OCI-LY3 (cell line): ENCODE data around the gene ABTB2.

Source experiments
- H2AFZ ChIP-seq: fragments of 200-600, 300-600 bp; shearing (Covaris generic); 2 replicates; pipeline ENCODE4 v1.6.0; 2014; ENCODE audit warnings: antibody characterized with exemption, low read depth, low read length
- H3K27ac ChIP-seq: fragments of 200-600, 300-600 bp; sonication (generic); 2 replicates; pipeline ENCODE4 v1.5.1; 2014; ENCODE audit warnings: mild to moderate bottlenecking, low read length, moderate library complexity, mixed read lengths
- H3K27me3 ChIP-seq: fragments of 200-600, 300-600 bp; sonication (generic); 2 replicates; pipeline ENCODE4 v1.6.1; 2014; ENCODE audit warnings: low read depth, low read length, mixed read lengths
- H3K36me3 ChIP-seq: fragments of 200-600, 300-600 bp; sonication (generic); replicated peaks from 2 replicates; pipeline ENCODE3; 2014; ENCODE audit warnings: low read depth, low read length, mixed read lengths
- H3K4me1 ChIP-seq: fragments of 300-600, 200-600 bp; sonication (generic); 2 replicates; pipeline ENCODE4 v1.6.1; 2014; ENCODE audit warnings: low read length, mixed read lengths
- H3K4me2 ChIP-seq: fragments of 200-600, 300-600 bp; sonication (generic); 2 replicates; pipeline ENCODE4 v1.6.1; 2014; ENCODE audit warnings: low read length, mixed read lengths
- H3K4me3 ChIP-seq: fragments of 300-600, 200-600 bp; sonication (generic); 2 replicates; pipeline ENCODE4 v1.5.1; 2014; ENCODE audit warnings: antibody characterized with exemption, mild to moderate bottlenecking, low read length, moderate library complexity
- H3K79me2 ChIP-seq: fragments of 300-600, 200-600 bp; shearing (Covaris generic); 2 replicates; pipeline ENCODE4 v1.6.1; 2014; ENCODE audit warnings: mild to moderate bottlenecking, low read length, mixed read lengths
- H3K9ac ChIP-seq: fragments of 300-600, 200-600 bp; shearing (Covaris generic); 2 replicates; pipeline ENCODE4 v1.6.0; 2014; ENCODE audit warnings: mild to moderate bottlenecking, low read length, moderate library complexity
- H3K9me3 ChIP-seq: fragments of 200-600, 300-600 bp; shearing (Covaris generic); 2 replicates; pipeline ENCODE4 v1.6.1; 2014; ENCODE audit warnings: low read length, mixed read lengths; ENCODE audit not compliant: insufficient read depth
- H4K20me1 ChIP-seq: fragments of 200-600, 300-600 bp; sonication (generic); 2 replicates; pipeline ENCODE4 v1.6.1; 2016; ENCODE audit warnings: low read length, mixed read lengths; ENCODE audit not compliant: insufficient read depth
- EZH2phosphoT487 ChIP-seq: fragments of 200-600 bp; shearing (Covaris generic); IDR thresholded peaks from 2 replicates; pipeline ENCODE4 v1.6.1; 2018; ENCODE audit warnings: antibody characterized with exemption, mixed run types, low read depth
- TF ChIP-seq, protein P1 (sequence below): fragments of 200-600, 300-600 bp; sonication (generic); IDR thresholded peaks from 2 replicates; pipeline ENCODE4 v1.5.1; 2014; ENCODE audit warnings: antibody characterized with exemption, low read length, low read depth

ABTB2 gene

GRCh38 chr11:34267013-34267412 is 90.8 kb downstream of the ABTB2 start:
- Histone ChIP-seq H3K4me1 (peaks cover 25% of the 10 kb centered on the region), H3K9ac (no peak overlapping the region), H4K20me1 (no peaks in the 10 kb centered on the region), H3K36me3 (no peaks in the 10 kb centered on the region), H2AFZ (peak overlapping the region; percentile 31; the same call in 1 of the 2 replicates), H3K9me3 (no peaks in the 10 kb centered on the region), H3K27ac (no peak overlapping the region), H3K27me3 (no peaks in the 10 kb centered on the region), H3K79me2 (peaks cover 20% of the 10 kb centered on the region; the same call in 1 of the 2 replicates), H3K4me3 (peak overlapping the region; percentile 22; the same call in 1 of the 2 replicates), H3K4me2 (peak overlapping the region; percentile 60)
- TF ChIP-seq EZH2phosphoT487 = no peak
- TF ChIP-seq, protein P1, sequence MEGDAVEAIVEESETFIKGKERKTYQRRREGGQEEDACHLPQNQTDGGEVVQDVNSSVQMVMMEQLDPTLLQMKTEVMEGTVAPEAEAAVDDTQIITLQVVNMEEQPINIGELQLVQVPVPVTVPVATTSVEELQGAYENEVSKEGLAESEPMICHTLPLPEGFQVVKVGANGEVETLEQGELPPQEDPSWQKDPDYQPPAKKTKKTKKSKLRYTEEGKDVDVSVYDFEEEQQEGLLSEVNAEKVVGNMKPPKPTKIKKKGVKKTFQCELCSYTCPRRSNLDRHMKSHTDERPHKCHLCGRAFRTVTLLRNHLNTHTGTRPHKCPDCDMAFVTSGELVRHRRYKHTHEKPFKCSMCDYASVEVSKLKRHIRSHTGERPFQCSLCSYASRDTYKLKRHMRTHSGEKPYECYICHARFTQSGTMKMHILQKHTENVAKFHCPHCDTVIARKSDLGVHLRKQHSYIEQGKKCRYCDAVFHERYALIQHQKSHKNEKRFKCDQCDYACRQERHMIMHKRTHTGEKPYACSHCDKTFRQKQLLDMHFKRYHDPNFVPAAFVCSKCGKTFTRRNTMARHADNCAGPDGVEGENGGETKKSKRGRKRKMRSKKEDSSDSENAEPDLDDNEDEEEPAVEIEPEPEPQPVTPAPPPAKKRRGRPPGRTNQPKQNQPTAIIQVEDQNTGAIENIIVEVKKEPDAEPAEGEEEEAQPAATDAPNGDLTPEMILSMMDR = no peak

GRCh38 chr11:34266090-34266912 is 91.5 kb downstream of the ABTB2 start:
- Histone ChIP-seq H3K4me2 (peak overlapping the region; percentile 60), H2AFZ (no peak overlapping the region), H3K9ac (no peak overlapping the region), H3K79me2 (peaks cover 20% of the 10 kb centered on the region; the same call in 1 of the 2 replicates), H3K4me3 (no peak overlapping the region), H3K27ac (no peak overlapping the region), H3K4me1 (peaks cover 25% of the 10 kb centered on the region), H3K36me3 (no peaks in the 10 kb centered on the region), H4K20me1 (no peaks in the 10 kb centered on the region), H3K27me3 (no peaks in the 10 kb centered on the region), H3K9me3 (no peaks in the 10 kb centered on the region)
- no peak for TF ChIP-seq EZH2phosphoT487
- TF ChIP-seq, protein P1 = no peak

DNA sequence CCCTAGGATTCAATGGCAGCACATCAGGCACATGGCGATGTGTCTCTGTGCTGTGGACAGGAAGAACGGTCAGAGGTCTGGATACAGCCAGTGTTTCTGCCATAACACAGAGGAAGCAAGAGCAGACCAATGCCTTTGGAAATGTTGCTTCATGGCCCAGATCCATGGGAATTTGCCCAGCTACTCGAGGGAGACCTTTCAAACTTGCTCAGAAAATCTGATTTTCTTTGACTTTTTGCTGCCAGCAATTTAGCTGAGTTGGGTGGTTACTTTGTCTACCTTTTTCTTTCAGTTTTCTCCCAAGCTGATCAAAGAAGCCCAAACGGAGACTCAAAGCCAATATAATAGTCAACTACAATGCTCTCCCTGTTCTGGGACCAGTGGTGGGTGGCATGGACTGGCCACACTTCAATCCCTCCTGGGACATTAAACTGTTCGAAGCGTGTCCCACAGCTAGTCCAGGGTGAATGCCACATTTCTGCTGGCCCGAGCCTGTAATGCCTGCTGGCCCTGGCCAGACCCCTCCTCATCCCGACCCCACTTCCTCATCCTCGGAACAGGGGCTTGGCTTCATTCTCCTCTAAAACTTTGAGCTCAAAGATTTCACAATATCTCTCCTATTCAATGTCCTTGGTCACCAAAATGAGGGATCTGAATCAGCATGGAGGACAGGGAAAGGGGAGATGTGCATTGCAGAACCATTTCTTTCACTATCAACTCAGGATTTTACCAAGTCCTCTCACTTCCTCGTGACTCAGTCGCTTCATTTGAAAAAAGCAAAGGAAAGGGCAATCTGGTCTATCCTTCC is 93.3 kb downstream of the ABTB2 start:
- no peak overlapping the region for H3K9ac ChIP-seq
- H3K27ac ChIP-seq = no peak overlapping the region
- TF ChIP-seq EZH2phosphoT487 = no peak
- TF ChIP-seq, protein P1 = no peak
- H2AFZ ChIP-seq = no peak overlapping the region
- H3K9me3 ChIP-seq = no peaks in the 10 kb centered on the region
- H4K20me1 ChIP-seq = no peaks in the 10 kb centered on the region
- H3K27me3 ChIP-seq = no peaks in the 10 kb centered on the region
- H3K36me3 ChIP-seq = no peaks in the 10 kb centered on the region
- H3K4me3 ChIP-seq = no peak overlapping the region
- H3K79me2 ChIP-seq = peaks cover 17% of the 10 kb centered on the region; the same call in 1 of the 2 replicates
- H3K4me2 ChIP-seq = no peak overlapping the region
- H3K4me1 ChIP-seq = peaks cover 25% of the 10 kb centered on the region
